ENCODE data around the gene CACNG4.

The CACNG4 gene

DNA sequence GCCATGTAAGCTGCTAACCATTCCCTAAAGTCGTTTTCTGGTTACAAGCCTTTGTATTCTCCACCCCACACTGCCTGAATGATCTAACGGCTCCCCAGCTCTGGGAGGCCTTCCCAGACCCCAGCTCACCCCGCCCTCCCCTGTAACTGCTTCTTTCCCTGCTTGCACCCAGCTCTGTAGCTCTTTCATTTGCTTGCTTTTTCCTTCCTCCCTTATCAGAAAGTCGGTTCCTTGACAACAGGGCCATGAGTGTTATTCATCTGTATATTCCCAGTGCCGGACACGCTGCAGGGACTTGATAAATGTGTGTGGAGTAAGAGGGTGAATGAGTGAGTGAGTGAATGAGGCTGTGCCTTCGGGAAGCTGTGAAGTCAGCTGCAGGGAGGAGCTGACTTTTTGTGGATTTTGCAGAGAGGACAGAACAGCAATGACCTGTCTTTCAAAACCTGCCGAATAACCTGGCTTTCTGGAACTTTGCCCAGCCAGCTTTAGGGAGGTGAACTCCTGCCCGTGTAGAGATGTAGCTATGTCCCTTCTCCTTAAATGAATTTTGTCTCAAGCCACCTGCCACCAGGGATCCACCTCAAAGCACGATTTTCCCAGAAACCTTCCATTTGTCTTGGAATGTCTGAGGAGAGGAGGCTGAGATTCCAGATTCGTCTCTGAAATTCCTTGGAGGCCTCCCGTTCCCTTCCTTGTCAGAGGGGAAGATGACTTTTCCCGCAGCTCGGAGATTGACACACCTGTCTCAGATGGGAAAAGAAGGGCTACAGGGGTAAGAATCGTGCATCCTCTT, 20.0 kb upstream of the CACNG4 start:
- DNase-seq (ENCODE audit: low spot score) = peak; percentile 40

DNA sequence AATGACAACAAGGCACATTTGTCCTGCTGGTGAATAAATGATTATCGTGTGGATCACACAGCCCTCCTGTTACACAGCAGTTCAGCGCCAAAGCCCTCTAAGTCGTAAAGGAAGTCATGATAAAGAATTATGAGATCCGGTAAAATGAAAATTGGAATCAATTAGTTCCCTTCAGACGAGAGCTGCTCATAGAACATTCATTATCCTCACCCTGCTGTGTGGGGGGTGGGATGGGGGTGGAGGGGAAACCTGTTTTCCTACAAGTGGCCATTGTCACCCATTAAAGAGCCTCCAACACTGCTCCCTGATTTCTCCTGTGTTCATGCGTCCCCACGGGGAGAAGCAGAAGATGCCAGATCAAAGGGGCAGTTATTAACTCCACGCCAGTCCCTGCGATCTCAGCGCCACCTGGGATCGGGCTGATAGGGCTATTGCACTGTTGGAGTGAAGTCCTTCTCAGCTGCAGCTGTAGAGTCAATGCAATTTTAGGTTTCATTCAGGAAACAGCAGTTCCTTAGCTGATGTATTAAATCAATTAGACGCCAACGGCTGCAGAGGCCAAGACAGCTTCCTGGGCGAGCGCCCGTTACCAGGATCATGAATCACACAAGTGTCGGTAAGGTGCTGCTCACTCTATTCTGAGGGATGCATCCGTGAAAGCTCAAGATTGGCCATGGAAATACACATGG, 19.2 kb upstream of the CACNG4 start:
- no peak for DNase-seq (ENCODE audit: low spot score)

DNA sequence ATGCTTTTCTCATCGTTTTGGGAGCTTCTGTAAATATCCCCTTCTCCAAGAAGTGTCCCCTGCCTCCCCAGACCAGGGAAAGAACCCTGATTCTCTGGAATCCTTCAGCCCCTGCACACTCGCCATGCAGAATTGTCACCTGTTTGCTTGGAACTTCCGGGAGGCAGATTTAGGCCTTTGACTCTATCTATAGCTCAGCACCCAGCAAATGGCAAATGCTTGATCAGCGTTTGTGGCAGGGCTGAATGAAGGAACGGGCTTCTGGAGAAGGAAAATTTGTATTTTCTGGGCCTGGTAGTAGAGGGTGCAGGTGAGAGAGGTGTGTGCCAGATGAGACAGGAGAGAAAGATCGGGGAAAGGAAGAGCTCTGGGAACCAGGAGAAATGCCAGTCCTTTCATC, 18.3 kb upstream of the CACNG4 start:
- no peak for DNase-seq (ENCODE audit: low spot score)

GRCh38 chr17:66947311-66947710, 17.2 kb upstream of the CACNG4 start:
- no peak for DNase-seq (ENCODE audit: low spot score)

DNA sequence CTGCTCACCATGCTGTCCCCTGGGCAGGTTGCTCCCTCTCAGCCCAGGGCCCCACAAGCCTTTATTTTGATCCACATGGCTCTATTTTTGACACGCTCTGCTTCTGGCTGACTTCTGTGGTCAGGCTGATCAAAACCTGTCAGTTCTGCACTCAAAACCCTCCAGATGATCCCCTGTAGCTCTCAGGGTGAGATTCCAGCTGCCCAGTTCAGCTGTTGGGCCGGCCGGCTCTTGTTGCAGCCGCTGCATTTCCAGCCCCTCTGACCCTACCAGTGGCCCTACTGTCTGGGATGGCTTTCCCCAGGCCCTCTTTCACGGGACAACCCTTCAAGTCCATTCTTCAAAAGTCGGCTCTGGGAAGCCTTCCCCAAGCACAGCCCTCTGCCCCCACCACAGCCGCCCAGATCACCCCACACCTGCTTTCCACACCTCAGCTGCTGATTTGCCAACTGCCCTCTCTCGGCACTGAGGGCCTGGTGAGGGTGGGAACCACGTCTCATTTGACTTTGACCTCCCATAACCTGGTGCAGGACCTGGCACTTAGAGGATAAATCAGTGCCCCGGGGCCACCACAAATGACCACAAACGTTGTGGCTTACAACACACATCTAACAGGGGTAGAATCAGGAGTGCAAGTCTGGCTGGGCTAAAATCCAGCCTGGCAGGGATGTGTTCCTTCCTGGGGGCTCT, 16.3 kb upstream of the CACNG4 start:
- DNase-seq (ENCODE audit: low spot score) = no peak

DNA sequence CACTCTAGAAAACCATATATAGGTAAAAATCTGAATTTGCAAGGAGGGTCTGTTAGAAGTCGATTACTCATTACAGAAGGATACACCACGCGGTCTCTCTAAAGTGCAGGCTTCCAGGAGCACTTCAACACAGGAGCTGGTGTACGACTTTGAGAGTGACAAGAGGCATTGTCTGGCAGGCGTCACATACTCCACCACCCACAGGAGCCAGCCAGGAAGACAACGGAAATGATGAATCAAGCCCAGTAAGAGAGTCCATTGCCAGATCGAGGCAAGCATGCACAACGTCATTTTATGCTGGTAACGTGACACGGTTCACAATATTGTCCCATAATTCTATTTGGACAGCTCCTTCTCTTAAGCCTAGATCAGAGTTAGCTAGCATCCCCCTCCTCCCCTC, 15.0 kb upstream of the CACNG4 start:
- peak; percentile 70 for DNase-seq (ENCODE audit: low spot score)

GRCh38 chr17:66950325-66950724, 14.2 kb upstream of the CACNG4 start:
- DNase-seq (ENCODE audit: low spot score) = no peak

GRCh38 chr17:66950886-66951604, 13.5 kb upstream of the CACNG4 start:
- DNase-seq (ENCODE audit: low spot score) = no peak

DNA sequence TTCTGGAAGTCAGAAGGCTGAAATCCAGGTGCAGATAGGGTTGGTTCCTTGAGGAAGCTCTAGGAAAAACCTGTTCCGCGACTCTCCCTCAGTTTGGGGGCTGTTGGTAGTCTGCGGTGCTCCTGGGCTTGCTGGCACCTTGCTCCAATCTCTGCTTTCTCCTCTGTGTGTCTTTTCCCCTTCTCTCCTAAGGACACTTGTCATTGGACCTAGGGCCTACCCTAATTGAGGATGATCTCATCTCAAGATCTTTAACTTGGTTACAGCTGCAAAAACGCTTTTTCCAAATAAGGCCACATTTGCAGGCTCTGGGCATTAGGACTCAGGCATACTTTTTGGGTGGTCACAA, 12.9 kb upstream of the CACNG4 start:
- no peak for DNase-seq (ENCODE audit: low spot score)

DNA sequence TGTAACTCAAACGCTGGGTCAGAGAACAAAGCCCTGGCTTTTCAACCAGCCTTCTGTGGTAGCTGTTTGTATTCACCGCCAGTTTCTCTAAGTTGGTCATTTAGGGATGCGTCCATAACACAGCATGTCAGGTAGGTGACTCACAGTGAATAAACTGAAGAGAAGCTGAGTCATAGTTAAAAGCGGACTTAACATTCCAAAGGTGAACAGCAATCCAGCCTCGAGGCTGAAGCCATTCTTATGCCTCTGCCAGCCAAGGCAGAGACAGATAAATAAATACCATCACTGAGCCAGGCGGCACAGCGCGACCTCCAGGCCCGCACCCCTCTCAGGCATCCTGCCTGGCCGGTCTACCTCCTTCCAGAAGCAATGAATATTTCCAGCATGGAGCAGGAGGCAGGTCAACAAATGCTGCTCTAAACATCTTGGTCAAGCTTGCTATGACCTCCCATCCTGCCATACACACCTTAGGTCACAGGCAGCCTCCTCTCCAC, 12.4 kb upstream of the CACNG4 start:
- peak; percentile 88 for DNase-seq (ENCODE audit: low spot score)

- no peak for DNase-seq (ENCODE audit: low spot score)
Observed at GRCh38 chr17:66952681-66953629, 11.6 kb upstream of the CACNG4 start.

GRCh38 chr17:66953630-66954020, 10.9 kb upstream of the CACNG4 start:
- no peak for DNase-seq (ENCODE audit: low spot score)

- no peak for DNase-seq (ENCODE audit: low spot score)
Observed at GRCh38 chr17:66954632-66955031, 9.9 kb upstream of the CACNG4 start.

- no peak for DNase-seq (ENCODE audit: low spot score)
Observed at GRCh38 chr17:66955821-66956220, 8.7 kb upstream of the CACNG4 start.

- DNase-seq (ENCODE audit: low spot score) = no peak
Observed at GRCh38 chr17:66956941-66957340, 7.6 kb upstream of the CACNG4 start.

DNA sequence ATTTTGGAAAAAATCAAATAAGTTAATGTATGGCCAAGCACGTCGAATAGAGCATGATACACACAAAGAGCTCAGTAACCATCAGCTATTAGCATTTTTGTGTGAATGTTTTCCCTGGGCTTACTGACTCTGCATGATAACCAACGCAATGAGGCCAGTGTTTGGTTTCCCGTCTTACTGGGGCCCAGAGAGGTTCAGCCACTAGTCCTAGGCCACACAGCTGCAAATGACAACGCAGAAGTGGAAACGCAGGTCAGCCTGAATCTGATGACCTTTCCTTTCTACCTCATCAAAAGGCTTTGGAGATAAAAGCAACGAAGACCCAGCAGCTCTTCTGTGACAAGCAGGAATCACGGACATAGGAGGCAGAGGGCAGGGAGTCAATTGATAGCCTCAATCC, 7.2 kb upstream of the CACNG4 start:
- no peak for DNase-seq (ENCODE audit: low spot score)

GRCh38 chr17:66957951-66958579, 6.4 kb upstream of the CACNG4 start:
- DNase-seq (ENCODE audit: low spot score) = no peak

- no peak for DNase-seq (ENCODE audit: low spot score)
Observed at GRCh38 chr17:66959641-66960375, 4.7 kb upstream of the CACNG4 start.

- no peak for DNase-seq (ENCODE audit: low spot score)
Observed at GRCh38 chr17:66960613-66961012, 3.9 kb upstream of the CACNG4 start.

GRCh38 chr17:66963521-66963908, 992 bp upstream of the CACNG4 start:
- DNase-seq (ENCODE audit: low spot score) = no peak

Measured in GM03348 (cell line).